ENCODE measurements around the gene HNRNPA2B1. TPM values are rescaled to one million over a fixed set of nuclear protein-coding genes. Genes with fewer than 3 reads are reported as not detected.
A peak's percentile ranks its signal among the peaks of the same experiment; 100 is the strongest.

The HNRNPA2B1 gene
- polyA plus RNA-seq, 2 of the 4 experiments (the other 2 are of a cell fraction): 1,070 to 2,251 TPM

DNA sequence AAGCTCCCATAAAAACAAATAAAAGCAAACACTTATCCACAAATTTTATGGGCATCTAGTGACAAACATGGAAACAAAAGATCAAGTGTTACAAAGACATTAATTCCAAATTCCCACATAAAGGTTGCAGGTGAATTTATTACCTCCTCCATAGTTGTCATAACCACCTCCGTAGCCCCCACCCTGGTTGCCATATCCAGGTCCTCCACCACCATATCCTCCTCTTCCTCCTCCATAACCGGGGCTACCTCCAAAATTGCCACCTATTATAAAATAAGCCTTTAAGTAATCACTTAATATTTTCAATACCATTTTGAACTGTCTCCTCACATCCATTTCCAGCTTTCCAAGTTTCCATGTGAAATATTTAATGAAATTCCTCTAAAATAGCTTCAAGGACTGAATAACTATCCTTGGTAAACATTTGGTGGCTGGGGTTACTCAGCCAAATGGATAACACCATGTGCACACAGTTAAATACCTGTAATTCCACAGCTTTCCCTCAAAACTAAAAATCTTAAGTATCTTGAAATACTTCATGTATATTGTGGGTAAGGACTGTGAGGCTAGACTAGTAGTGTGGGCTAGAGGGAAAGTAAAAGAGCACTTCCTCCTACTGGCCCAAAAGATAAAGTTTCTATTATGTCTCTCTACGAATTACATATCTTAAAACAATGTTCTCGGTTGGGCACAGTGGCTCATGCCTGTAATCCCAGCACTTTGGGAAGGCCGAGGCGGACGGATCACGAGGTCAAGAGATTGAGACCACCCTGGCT lies 6.9 kb downstream of the HNRNPA2B1 start:
- FAIRE-seq (no peak), DNase-seq (ENCODE audit: low read depth in 1 of 2, low spot score in 1 of 2) (no peak), ATAC-seq (peak in 1 of 2 experiments; percentile 18; a peak in 3 of 6 replicates)
- no peak overlapping the region for H3K27ac ChIP-seq
- 61% methylated on average over 8 of the region's 8 CpGs for WGBS (ENCODE audit: missing lambda C conversion rate)
- ChIA-PET POLR2A (interaction anchor here (0.5 to 1.9 kb wide), 2 partner anchors 42 to 948 kb away, joined by 4 to 6 read pairs; partner anchors contain the start of gene NFE2L3), CTCF (interaction anchor here (1.2 to 5.1 kb wide), 3 partner anchors 95 to 115 kb away, joined by 3 to 46 read pairs (median 23); no protein-coding TSS in a partner anchor)
- peak overlapping the region; percentile 75 for H3K4me2 ChIP-seq
- H3K4me1 ChIP-seq: peaks cover 84% of the 10 kb centered on the region
- TF ChIP-seq JUN (IDR thresholded peaks at IDR 0.05): no peak
- TF ChIP-seq NFE2L2 (conservative IDR thresholded peaks at IDR 0.05; ENCODE audit: low read length): no peak
- TF ChIP-seq, protein P1, sequence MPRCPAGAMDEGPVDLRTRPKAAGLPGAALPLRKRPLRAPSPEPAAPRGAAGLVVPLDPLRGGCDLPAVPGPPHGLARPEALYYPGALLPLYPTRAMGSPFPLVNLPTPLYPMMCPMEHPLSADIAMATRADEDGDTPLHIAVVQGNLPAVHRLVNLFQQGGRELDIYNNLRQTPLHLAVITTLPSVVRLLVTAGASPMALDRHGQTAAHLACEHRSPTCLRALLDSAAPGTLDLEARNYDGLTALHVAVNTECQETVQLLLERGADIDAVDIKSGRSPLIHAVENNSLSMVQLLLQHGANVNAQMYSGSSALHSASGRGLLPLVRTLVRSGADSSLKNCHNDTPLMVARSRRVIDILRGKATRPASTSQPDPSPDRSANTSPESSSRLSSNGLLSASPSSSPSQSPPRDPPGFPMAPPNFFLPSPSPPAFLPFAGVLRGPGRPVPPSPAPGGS (IDR thresholded peaks at IDR 0.05): 0 out of 3 replicates have a peak, but pooled peaks have one; percentile 17
- TF ChIP-seq, protein P2, sequence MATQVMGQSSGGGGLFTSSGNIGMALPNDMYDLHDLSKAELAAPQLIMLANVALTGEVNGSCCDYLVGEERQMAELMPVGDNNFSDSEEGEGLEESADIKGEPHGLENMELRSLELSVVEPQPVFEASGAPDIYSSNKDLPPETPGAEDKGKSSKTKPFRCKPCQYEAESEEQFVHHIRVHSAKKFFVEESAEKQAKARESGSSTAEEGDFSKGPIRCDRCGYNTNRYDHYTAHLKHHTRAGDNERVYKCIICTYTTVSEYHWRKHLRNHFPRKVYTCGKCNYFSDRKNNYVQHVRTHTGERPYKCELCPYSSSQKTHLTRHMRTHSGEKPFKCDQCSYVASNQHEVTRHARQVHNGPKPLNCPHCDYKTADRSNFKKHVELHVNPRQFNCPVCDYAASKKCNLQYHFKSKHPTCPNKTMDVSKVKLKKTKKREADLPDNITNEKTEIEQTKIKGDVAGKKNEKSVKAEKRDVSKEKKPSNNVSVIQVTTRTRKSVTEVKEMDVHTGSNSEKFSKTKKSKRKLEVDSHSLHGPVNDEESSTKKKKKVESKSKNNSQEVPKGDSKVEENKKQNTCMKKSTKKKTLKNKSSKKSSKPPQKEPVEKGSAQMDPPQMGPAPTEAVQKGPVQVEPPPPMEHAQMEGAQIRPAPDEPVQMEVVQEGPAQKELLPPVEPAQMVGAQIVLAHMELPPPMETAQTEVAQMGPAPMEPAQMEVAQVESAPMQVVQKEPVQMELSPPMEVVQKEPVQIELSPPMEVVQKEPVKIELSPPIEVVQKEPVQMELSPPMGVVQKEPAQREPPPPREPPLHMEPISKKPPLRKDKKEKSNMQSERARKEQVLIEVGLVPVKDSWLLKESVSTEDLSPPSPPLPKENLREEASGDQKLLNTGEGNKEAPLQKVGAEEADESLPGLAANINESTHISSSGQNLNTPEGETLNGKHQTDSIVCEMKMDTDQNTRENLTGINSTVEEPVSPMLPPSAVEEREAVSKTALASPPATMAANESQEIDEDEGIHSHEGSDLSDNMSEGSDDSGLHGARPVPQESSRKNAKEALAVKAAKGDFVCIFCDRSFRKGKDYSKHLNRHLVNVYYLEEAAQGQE (IDR thresholded peaks at IDR 0.05): peak; percentile 23; the same call in 1 of the 2 replicates
- no peak for TF ChIP-seq NPAS2 (CRISPR knock-in tag; IDR thresholded peaks at IDR 0.05; ENCODE audit: borderline replicate concordance)
- TF ChIP-seq FOXS1 (CRISPR knock-in tag; IDR thresholded peaks at IDR 0.05): no peak
- no peak for TF ChIP-seq PHF8 (IDR thresholded peaks at IDR 0.05; ENCODE audit: borderline replicate concordance, low read depth)
- peak; percentile 49; the same call in 1 of the 2 replicates for TF ChIP-seq POLR2AphosphoS2 (conservative IDR thresholded peaks at IDR 0.05; ENCODE audit: low read length)
- no peak for TF ChIP-seq ESRRA (IDR thresholded peaks at IDR 0.05; ENCODE audit: borderline replicate concordance, low read length)
- peak; percentile 46; the same call in 1 of the 2 replicates for TF ChIP-seq HOXA7 (CRISPR knock-in tag; IDR thresholded peaks at IDR 0.05)
- no peaks in the 10 kb centered on the region for H3K9me3 ChIP-seq
- H3K4me3 ChIP-seq: peak overlapping the region; percentile 89

DNA sequence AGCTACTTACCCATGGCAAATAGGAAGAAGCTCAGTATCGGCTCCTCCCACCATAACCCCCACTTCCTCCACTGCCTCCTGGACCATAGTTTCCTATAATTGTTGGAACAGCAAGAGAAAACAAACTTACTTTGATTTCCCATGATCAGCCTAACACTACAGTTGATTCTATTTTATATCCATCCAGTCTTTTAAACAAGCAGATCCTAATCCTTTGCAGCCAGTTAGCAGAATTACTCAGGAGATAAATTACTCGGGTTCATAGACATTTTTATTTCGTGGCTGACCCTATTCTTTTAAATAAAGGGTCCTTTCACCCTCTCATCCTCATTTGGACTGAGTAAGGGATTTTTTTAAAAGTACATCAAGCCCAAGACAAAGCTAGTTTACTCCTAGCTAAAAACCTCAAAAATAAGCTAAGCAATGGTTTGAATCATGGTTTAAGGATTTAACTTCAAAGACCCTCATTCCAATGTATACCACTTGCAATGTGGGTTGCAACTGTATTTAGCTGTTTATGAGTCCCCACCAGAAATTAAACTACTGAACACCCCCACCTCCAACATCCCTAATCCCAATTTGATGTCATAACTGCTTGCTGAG lies 8.0 kb downstream of the HNRNPA2B1 start:
- H3K27ac ChIP-seq: no peak overlapping the region
- ATAC-seq (no peak), FAIRE-seq (no peak), DNase-seq (ENCODE audit: low read depth in 1 of 2, low spot score in 1 of 2) (no peak)
- CTCF ChIA-PET: interaction anchor here (0.8 to 5.1 kb wide), 6 partner anchors 12 to 300 kb away, joined by 3 to 46 read pairs (median 7); no protein-coding TSS in a partner anchor
- 68% methylated on average over 3 of the region's 3 CpGs for WGBS (ENCODE audit: missing lambda C conversion rate)
- POLR2A ChIA-PET: interaction anchor here (1.7 to 2.8 kb wide), 3 partner anchors 8 to 41 kb away, joined by 4 to 24 read pairs (median 6); partner anchors contain the start of genes CBX3, HNRNPA2B1 and NFE2L3
- no peak overlapping the region for H3K4me3 ChIP-seq
- peaks cover 94% of the 10 kb centered on the region for H3K4me1 ChIP-seq
- no peaks in the 10 kb centered on the region for H3K9me3 ChIP-seq
- H3K4me2 ChIP-seq: peak overlapping the region; percentile 75
- TF ChIP-seq CBX8 (IDR thresholded peaks at IDR 0.05) (no peak), CTCF (IDR thresholded peaks at IDR 0.05) (no peak), FOSL2 (IDR thresholded peaks at IDR 0.05) (no peak), FOSL2 (CRISPR knock-in tag; IDR thresholded peaks at IDR 0.05) (no peak), CHD4 (IDR thresholded peaks at IDR 0.05; ENCODE audit: borderline replicate concordance) (no peak), E2F6 (IDR thresholded peaks at IDR 0.05; ENCODE audit: borderline replicate concordance, low read depth) (no peak), ZSCAN20 (CRISPR knock-in tag; IDR thresholded peaks at IDR 0.05) (no peak), MAZ (IDR thresholded peaks at IDR 0.05; ENCODE audit: borderline replicate concordance, low read depth, low read length) (no peak), HEYL (CRISPR knock-in tag; IDR thresholded peaks at IDR 0.05) (no peak), SMC3 (IDR thresholded peaks at IDR 0.05) (no peak), SREBF2 (IDR thresholded peaks at IDR 0.05) (no peak), RCOR1 (IDR thresholded peaks at IDR 0.05; ENCODE audit: low read depth, low read length) (no peak), HMGXB4 (CRISPR knock-in tag; IDR thresholded peaks at IDR 0.05; ENCODE audit: borderline replicate concordance) (no peak), ZNF302 (CRISPR knock-in tag; IDR thresholded peaks at IDR 0.05) (no peak)

Data from A549 (cell line).